HL-60 (cell line): Measurements from ENCODE around the gene KYNU.

Experiments
- CTCF ChIP-seq: IDR thresholded peaks from one replicate; pipeline ENCODE4 v1.5.1; 2011; ENCODE audit warnings: low read length, control low read depth, inconsistent platforms; ENCODE audit not compliant: insufficient read depth
- POLR2AphosphoS5 ChIP-seq: IDR thresholded peaks from 2 replicates; pipeline ENCODE4 v1.6.1; 2012; ENCODE audit warnings: low read depth

GRCh38 chr2:142933916-142934315 is 56.5 kb downstream of the KYNU start:
- no peak for TF ChIP-seq CTCF
- no peak for TF ChIP-seq POLR2AphosphoS5
